HL-60 (cell line): ENCODE data around the gene TC2N.

Experiments
- DNase-seq, 2 experiments: peaks; one replicate each; pipeline ENCODE4 v3.0.0-alpha.2; 2010 to 2020; ENCODE audit warnings: low read depth in 1 of 2, low spot score in 1 of 2
- H3K27ac ChIP-seq: fragments of 250-450 bp; sonication (Bioruptor Pico); replicated peaks from 2 replicates; pipeline ENCODE4 v1.5.1; 2020; ENCODE audit warnings: mild to moderate bottlenecking, moderate library complexity
- H3K27me3 ChIP-seq: fragments of 250-450 bp; sonication (Bioruptor Pico); 2 replicates; pipeline ENCODE4 v1.5.1; 2021; ENCODE audit warnings: mild to moderate bottlenecking, moderate library complexity; ENCODE audit not compliant: insufficient read depth, poor library complexity, severe bottlenecking
- H3K4me3 ChIP-seq: replicated peaks from 2 replicates; pipeline ENCODE4 v1.5.1; 2011; ENCODE audit warnings: mild to moderate bottlenecking, control low read depth, low read length; ENCODE audit not compliant: insufficient read depth
- CTCF ChIP-seq: IDR thresholded peaks from one replicate; pipeline ENCODE4 v1.5.1; 2011; ENCODE audit warnings: low read length, control low read depth, inconsistent platforms; ENCODE audit not compliant: insufficient read depth
- GABPA ChIP-seq: IDR thresholded peaks from 2 replicates; pipeline ENCODE4 v1.6.1; 2012; ENCODE audit warnings: low read depth
- POLR2AphosphoS5 ChIP-seq: IDR thresholded peaks from 2 replicates; pipeline ENCODE4 v1.6.1; 2012; ENCODE audit warnings: low read depth
- SPI1 ChIP-seq: IDR thresholded peaks from 2 replicates; pipeline ENCODE4 v1.6.1; 2012; ENCODE audit warnings: low read depth, mild to moderate bottlenecking, borderline replicate concordance

The TC2N gene

GRCh38 chr14:91731018-91731417, 136.3 kb downstream of the TC2N start:
- no peak overlapping the region for H3K4me3 ChIP-seq
- H3K27ac ChIP-seq, result no peak overlapping the region
- no peak for TF ChIP-seq GABPA
- no peak for DNase-seq
- H3K27me3 ChIP-seq, result peaks cover 3% of the 10 kb centered on the region

- no peak for TF ChIP-seq CTCF
- no peak for TF ChIP-seq POLR2AphosphoS5
- TF ChIP-seq GABPA, result no peak
- no peak for TF ChIP-seq SPI1
Observed at GRCh38 chr14:91729756-91730155, 137.6 kb downstream of the TC2N start.

More at GRCh38 chr14:91729756-91730155, 137.6 kb downstream of the TC2N start:
- Histone ChIP-seq H3K27me3 (peaks cover 3% of the 10 kb centered on the region), H3K27ac (no peak overlapping the region), H3K4me3 (no peak overlapping the region)
- DNase-seq, result no peak
